HG03045 (cell line): ENCODE measurements around the gene BIRC7.

ENCODE experiments used
- ATAC-seq: cut with Tn5 transposase; IDR thresholded peaks from one replicate; pipeline ENCODE4 v1.9.1; 2021; ENCODE audit warnings: mild to moderate bottlenecking, moderate library complexity; ENCODE audit not compliant: unreplicated experiment

Gene BIRC7

DNA sequence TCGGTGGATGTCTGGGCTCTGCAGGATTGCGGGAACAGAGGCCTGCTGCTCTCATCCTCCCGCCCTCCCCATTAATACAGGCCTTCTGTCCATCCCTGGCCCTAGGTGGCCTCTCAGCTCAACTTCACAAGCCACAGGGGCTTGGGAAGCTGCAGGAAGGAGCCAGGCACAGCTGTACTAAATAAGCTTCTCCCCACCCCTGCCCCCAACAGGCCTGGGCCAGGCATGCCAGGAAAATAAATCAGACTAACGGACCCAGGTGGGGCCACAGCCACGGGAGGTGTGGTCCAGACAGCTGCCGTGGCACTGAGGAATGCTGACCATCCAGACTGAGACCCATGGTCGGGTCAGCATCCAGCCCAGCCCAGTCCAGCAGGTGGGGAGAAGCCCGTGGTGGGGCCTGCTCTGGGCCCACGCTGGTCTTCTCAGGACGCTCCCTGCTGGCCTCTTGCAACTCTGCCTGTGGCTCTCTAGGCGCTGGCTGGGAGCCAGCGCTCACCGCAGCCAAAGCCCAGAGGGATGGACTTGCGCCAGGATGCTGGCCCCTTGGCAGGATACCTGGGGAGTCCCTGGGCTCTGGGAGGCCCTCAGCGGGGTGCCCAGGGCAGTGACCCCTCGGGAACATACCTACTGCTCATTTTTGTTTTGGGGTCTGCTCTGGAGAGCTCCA is 11.2 kb upstream of the BIRC7 start:
- ATAC-seq: no peak

DNA sequence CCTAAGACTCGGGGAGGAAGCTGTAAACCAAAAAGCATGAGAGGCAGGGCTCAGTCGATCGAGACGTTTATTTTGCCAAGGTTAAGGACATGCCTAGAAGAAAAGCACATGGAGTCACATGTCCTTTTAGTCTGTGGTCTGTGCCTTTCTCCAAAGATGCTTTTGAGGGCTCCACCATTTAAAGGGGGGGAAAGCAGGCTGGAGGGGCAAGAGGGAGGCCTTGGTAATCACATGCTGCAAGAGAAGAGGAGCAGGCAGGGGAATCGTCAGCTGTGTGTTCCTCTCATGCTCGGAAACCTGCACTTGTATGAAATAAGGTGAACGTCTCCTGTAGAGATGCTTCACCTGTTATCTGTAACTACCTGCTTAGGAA is 10.6 kb upstream of the BIRC7 start:
- no peak for ATAC-seq

DNA sequence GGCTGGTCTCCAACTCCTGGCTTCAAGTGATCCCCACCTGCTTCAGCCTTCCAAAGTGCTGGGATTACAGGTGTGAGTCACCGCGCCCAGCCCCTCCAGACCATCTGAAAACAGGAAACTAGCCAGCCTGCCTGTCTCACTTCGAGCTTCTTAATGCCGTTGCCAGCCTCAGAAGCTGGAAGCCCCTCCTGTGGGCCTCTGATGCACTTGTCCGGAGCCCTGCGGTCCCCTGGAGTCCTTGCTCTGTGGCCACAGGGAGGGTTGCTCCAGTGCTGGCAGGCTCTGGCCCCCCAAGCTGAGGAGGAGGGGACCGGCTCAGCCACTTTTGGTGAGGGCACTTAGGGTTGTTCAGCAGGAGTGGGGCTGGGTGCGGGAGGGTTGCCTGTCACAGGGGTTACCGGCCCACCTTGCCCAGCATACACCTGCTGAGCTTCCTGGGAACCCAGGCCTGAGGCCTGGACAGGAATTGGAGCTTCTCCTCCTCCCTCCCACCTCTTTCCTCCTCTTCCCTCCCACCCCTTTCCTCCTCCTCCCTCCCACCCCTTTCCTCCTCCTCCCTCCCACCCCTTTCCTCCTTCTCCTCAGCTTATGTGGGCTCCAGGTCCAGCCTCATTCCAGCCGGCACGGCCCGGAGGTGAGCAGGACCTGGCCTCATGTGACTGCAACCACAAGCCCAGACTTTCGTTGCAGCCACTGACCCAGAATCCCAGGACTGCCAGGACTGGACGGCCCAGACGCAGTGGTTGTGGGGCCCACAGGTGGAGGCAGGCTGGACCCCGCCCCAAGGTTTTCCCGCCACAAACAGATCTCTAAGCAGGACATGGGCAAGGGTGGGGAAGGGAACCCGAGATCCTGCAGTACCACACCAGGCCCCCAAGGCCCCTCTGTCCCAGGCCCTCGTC is 9.4 kb upstream of the BIRC7 start:
- no peak for ATAC-seq

DNA sequence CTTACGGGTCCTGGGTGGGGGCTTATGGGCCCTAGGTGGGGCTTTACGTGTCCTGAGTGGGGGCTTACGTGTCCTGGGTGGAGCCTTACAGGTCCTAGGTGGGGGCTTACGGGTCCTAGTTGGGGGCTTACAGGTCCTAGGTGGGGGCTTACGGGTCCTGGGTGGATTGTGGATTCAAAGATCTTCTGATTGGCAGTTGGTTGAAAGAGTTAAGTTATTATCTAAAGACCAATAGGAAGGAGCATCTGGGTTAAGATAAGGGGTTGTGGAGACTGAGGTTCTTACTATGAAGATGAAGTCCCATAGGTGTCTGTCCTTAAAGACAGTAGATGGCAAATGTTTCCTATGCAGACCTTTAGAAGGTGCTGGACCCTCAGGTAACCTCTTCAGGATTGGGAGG is 8.4 kb upstream of the BIRC7 start:
- ATAC-seq: no peak

DNA sequence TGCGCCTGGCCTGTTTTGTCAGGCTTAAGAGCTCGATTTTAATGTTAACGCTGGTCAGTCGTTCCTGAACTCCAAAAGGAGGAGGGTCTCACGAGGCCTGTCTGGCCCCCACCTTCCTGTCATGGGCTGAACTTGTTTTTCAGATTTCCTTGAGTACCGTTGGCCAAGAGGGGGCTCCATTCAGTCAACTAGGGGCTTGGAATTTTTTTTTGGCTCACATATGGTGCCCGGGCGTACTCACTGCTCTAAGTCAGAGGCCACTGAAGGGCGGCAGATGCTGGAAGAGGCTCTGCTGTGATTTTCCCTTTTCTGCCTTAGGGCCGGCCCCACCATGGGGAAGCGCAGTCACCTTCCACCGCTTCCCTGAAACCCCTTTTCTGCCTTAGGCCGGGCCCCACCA is 6.9 kb upstream of the BIRC7 start:
- ATAC-seq: no peak

DNA sequence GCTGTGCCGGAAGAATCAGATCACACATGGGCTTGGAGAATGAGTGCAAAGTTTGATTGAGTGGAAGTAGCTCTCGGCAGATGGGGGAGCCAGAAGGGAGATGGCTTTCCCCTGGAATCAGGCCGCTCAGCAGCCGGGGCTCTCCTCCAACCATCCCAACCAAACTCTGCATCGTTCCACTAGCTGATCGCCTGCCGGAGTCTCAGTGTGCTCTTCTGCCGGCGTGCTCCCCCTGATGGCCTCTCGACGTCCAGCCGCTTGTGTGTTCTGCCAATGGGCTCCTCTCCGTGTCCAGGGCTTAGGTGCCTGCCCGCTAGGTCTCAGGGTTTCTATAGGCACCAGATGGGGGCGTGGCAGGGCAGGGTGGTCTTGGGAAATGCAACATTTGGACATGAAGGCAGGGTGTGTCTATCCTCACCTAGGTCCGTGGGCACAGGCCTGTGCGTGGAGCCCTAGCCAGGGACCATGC is 4.9 kb upstream of the BIRC7 start:
- ATAC-seq: no peak

DNA sequence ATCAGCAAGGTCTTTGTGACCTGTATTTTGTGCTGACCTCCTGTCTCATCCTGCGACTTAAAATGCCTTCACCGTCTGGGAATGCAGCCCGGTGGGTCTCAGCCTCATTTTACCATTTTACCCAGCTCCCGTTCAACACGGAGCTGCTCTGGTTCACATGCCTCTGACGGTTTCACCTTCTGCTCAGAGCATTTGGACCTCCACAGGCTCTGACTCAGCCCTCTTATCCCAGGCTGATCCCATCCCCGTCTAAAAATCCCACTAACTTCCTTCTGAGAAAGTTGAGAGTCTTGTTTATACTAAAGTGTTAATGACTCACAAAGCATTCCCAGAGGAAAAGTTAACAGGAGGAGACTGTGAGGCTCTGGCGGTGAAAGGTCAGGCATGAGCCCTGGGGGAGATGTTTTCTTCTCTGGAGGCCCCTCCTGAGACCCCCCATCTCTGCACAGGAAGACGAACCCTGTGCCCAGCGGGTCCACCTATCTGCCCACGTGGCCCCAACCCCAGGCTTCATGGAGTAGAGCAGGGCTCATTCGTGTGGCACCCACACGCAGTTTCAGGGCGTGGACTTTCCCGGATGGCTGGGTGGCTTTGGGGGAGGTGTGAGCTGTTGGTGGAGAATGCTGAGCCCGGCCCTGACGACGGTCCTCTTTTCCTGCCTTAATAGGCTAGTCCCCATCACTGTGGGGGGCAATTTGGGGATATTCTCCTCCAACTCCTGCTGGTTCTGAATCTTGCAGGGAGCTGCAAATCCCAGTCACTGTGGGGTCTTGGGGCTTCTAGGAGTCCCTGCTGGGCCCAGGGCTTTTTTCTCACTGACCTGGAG is 3.3 kb upstream of the BIRC7 start:
- ATAC-seq: no peak

DNA sequence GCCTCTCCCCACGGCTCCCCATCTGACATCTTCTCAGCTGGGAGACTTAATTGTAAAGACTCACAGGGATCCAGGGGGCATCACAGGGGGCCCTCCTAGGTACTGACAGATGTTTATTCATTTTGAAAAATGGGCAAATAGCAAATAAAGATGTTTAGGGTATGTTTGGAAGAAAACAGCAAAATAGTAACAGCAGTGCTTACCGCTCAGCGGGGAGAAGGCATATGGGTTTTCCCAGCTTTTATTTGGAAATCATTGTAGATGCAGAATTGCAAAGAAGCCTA is 2.7 kb upstream of the BIRC7 start:
- ATAC-seq: no peak

DNA sequence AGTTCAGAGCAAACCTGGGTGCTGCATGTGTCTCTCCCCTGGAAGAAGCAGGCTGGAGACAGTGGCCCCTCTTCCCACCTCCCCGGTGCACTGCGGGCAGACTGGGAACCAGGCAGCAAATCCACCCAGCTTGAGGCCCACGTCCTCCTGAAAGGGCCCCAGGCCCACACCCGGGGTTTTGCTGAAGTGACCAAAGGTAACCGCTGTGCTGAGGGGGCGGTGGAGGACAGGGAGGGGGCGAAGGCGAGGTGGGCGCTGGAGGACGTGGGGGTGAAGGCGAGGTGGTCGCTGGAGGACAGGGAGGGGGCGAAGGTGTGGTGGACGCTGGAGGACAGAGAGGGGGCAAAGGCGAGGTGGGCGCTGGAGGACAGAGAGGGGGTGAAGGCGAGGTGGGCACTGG is 1.8 kb upstream of the BIRC7 start:
- no peak for ATAC-seq

DNA sequence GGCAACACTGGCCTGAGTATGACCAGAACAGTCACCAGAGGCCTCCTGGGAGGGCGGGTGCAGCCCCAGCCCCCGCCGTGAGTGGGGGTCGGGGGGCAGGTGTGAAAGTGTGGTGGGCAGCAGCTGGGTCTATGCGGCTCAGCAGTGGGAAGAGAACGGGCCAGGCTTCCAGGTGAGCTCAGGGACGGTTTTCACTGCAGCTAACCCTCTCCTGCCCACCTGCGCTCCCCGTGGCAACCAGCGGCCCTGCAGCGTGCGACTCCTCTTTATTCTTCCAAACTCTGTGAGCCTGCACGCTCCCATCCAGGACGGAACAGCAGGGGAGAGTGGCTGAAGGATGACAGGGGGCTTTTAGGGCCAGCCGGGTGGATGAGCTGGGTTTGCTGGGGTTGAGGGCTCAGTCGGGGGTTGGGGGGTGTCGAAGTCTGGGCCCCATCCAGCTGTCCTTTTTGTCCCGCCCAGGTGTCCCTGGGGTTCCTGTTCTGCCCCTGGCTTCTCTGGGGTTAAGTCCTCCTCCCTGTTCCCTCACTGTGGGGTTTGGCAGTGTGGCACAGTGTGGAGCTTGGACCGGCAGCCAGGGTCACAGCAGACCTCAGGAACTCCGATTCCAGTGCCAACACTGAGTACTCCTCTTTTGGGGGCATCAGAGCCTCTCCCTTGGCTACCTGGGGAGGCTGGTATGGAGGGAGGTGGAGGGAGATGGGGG is 859 bp upstream of the BIRC7 start:
- no peak for ATAC-seq

DNA sequence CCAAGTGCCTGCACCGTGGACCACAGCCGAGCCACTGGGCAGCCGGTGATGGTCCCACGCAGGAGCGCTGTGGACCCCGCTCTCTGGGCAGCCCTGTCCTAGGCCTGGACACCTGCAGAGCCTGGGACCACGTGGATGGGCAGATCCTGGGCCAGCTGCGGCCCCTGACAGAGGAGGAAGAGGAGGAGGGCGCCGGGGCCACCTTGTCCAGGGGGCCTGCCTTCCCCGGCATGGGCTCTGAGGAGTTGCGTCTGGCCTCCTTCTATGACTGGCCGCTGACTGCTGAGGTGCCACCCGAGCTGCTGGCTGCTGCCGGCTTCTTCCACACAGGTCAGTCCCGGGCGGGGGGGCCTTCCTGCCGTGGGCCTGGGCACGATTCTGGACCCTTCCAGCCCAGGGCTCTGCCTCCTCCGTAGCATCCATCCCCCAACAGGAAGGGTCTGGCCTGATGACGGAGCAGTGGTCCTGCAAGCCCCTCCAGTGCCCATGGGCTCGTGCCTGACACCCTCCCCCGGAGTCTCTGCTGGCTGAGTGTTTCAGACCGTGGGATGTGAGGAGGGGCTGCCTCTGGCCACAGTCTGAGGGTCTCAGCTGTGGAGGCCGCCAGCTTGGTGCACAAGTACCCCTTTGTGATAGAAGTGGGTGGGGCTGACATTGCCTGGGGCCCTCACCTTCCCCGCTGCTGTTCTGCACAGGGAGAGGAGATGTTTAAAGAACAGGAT is 572 bp downstream of the BIRC7 start:
- ATAC-seq: no peak

DNA sequence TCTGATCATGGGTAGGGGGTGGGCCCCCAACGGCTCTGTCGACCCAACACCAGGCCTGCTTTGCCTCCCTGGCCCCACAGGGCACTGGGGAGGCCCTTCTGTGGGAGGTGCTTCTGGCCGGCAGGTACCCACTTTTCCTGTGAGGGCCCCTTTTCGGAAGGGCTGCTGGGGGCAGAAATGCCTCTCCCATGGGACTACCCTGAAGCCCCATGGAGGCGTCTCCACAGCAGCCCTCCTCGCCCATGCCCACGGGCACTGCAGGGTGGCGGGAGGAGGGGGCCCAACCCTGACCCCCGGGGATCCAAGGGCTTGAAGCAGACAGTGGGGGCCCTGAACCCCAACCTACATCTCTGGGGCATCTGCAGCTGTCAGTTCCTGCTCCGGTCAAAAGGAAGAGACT is 2.3 kb downstream of the BIRC7 start:
- no peak for ATAC-seq

DNA sequence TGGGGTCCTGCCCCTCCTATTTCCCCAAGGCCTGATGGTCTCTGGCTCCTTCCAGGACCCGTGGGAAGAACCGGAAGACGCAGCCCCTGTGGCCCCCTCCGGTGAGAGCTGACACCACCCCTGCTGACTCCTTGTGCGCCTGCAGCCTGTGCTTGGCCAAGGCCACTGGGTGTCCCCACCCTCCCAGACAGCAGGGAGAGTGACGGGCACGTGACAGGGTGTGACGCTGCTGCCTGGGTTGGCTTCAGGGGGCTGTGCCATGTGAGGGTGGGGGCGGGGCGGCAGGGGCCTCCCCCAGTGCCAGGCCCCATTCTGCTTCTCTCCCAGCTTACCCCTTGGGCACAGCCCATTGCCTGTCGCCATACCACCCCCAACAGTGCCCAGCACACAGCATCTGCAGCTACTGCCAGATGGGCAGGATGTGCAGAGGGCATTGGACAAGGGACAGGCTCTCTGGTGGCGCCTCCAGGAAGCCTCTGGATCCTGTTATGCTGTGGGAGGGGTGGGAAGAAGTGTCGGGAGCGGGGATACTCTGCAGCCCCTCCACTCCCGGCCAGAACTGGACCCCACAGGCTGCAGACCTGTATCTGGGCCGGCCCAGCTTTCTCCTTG is 2.9 kb downstream of the BIRC7 start:
- no peak for ATAC-seq

DNA sequence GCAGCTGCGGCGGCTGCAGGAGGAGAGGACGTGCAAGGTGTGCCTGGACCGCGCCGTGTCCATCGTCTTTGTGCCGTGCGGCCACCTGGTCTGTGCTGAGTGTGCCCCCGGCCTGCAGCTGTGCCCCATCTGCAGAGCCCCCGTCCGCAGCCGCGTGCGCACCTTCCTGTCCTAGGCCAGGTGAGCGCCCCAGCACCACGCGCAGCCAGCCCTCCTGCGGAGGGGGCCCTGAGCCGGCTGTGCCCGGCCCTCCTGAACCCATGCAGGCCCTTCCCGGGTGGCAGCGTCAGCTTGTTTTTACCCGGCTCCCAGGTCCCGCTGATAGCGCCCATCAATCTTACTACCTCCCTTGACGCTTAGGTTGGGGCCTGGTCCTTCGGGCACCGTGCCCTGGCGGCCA is 3.7 kb downstream of the BIRC7 start:
- no peak for ATAC-seq

DNA sequence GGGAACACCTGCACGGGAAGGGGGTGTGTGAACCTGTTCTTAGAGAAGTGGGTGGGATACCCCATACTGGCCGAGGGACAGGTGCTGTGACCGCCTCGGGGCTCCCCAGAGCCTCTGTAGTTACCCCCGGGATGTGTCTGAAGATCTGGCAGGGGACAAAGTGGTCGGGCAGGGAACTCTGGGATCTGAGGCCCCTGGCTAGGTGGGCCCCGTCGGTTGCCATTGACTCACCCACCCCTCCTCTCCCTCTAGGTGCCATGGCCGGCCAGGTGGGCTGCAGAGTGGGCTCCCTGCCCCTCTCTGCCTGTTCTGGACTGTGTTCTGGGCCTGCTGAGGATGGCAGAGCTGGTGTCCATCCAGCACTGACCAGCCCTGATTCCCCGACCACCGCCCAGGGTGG is 4.3 kb downstream of the BIRC7 start:
- ATAC-seq: no peak

DNA sequence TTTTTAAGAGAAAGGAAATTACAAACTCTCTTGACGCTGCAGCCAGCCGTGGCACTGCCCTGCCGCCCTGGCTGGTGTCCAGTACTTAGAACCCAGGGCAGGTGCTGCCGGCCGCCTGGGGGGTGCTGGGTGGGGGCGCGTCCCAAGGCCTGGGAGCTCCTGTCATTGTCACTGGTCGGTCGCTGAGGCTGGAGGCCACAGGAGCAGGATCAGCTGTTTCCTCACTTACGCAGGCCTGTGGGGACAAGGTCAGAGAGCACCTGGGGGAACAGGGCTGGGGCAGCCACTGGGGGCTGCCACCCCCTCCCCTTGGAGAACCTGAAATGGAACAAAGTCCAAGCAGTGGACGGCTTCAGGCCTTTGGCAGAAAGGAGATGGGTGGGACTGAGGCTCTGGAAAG is 5.6 kb downstream of the BIRC7 start:
- ATAC-seq: no peak

DNA sequence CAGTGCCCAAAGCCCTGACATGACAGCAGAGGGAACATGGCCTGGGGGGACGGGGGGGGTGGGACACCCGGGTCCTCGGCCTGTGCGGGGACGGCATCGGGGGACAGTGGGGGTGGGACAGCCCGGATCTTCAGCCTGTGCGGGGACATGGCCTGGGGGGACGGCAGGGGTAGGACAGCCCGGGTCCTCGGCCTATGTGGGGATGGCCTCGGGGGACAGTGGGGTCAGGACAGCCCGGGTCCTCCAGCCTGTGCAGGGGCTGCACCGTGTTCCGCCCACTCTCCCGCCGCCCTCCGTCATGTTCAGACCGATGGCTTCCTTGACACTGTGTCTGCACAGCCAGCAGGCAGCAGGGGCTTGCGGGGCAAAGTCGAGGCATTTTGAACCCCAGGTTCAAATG is 7.0 kb downstream of the BIRC7 start:
- ATAC-seq: no peak

DNA sequence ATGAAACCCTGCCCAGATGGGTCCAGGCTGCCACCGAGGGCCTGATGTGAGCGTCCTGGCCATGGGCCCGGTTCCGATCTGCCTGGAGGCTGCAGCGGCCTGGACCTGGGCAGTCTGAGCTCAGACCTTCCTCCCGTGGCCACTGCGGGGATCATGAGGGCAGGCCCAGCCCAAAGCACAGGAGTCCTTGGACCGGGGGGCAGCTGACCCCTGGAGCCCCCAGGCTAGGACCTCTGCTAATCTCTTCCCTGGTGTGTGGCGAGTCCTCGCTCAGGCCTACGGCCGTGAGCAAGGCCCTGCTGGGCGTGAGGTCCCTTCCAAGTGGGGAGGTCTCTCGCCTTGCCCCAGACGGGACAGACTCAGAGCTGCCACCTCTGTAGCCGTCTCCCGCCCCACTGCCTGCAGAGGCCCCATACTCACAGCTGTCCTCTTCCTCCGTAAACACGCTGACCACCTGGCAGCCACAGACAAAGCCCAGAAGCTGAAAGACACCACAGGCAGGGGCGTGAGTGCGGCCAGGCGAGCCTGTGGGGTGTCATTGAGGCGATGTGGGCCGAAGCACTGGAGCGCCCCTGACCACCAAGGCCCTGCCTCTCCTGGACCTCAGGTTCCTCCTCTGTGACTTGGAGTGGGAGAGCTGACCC is 8.0 kb downstream of the BIRC7 start:
- no peak for ATAC-seq

DNA sequence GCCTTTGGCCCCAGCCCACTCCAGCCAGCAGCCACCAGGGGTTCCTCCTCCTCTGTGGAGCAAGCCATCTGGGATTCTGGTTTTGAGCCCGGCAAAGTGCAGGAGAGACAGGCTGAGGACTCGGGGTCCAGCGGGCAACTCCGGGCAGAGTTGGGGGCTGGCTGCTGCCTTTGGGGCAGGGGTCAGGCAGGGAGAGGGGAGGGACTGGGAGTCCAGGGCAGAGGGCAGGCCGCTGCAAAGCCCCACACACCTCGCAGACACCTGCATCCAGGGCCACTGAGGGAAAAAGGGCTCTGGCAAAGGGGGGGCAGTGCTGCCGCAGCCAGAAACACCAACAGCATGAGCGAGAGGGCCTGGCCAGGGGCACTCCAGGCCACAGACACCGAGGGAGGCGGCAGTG is 8.8 kb downstream of the BIRC7 start:
- ATAC-seq: no peak
